HL-60/S4 treated with phorbol 12-myristate 13-acetate at 8.2 ng/mL for 4 days and 3 days (cell line): Measurements from ENCODE around the gene RBM7.

Source experiments
- in situ Hi-C: fragments of 300-500 bp; cut with MboI; formaldehyde crosslinking; loops from 2 replicates; pipeline ENCODE4 v1.15.0; 2022; ENCODE audit warnings: low sequenced_read_pairs

Gene RBM7

GRCh38 chr11:114447444-114447843 is 47.0 kb downstream of the RBM7 start:
- in situ Hi-C loops = no loop called here

GRCh38 chr11:114447892-114448291 is 47.4 kb downstream of the RBM7 start:
- in situ Hi-C loops = no loop called here

- in situ Hi-C loops = no loop called here
Observed at GRCh38 chr11:114448749-114449482, 48.5 kb downstream of the RBM7 start.

- in situ Hi-C loops = no loop called here
Observed at GRCh38 chr11:114449845-114450244, 49.4 kb downstream of the RBM7 start.

GRCh38 chr11:114452399-114452798 is 51.9 kb downstream of the RBM7 start:
- in situ Hi-C loops = no loop called here
